22Rv1 (cell line): ENCODE data around the gene MAP1LC3B2.

Source experiments
- H3K27ac ChIP-seq: fragments of 450-650 bp; 2 replicates; pipeline ENCODE4 v1.5.1; 2017
- CTCF ChIP-seq: fragments of 450-650 bp; IDR thresholded peaks from 2 replicates; pipeline ENCODE4 v1.5.1; 2017; ENCODE audit warnings: mild to moderate bottlenecking
- ZFX ChIP-seq: fragments of 450-650 bp; IDR thresholded peaks from 2 replicates; pipeline ENCODE4 v1.6.1; 2017; ENCODE audit warnings: antibody characterized with exemption, borderline replicate concordance

Gene MAP1LC3B2

DNA sequence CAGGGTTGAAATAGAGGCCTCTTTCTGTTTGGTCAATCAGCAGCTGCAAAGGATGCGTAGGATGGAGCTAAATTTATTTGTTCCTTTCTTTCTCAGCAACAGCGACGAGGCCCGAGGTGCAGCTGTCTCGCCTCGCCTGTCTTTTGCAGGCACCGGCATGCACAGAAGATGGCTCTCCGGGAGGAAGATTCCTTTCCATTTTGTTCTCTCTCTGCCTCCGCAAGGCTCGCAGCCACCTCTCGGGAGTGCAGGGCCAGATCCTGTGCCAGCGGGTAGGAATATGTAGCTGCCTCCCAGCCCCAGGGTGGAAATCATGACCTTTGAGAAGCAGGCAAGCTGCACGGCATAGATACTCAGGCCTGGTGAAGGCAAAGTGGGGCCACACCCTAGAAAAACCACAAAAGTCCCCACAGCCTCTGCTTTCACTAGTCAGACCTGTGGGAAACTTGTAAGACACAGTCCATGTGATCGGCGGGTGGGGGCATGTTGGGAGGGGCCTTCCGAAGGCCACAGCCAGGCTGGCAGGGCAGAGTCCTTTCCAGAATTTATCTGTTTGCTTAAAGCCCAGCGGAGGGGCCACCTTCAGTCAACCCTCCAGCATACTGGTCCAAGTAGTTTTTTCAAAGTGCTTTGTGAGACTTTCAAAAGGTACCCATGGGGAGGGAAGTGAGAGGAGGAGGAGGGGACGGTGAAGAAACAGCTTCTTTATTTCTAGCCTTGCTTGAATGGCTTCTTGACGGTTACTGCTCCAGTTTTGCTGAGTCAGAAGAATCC, at the start of gene MAP1LC3B2:
Gene MAP1LC3B2, plus strand, starts transcription at position 220 of the 774 bp plus-strand sequence. CDS start 16,562 bp downstream, outside the sequence.
- no peak for TF ChIP-seq ZFX
- TF ChIP-seq CTCF = no peak
- H3K27ac ChIP-seq = no peak within 1 kb of the TSS

- H3K27ac ChIP-seq = no peak overlapping the region
- TF ChIP-seq ZFX (no peak), CTCF (no peak)
Measured at GRCh38 chr12:116513944-116514343, 45.2 kb upstream of the MAP1LC3B2 start.

DNA sequence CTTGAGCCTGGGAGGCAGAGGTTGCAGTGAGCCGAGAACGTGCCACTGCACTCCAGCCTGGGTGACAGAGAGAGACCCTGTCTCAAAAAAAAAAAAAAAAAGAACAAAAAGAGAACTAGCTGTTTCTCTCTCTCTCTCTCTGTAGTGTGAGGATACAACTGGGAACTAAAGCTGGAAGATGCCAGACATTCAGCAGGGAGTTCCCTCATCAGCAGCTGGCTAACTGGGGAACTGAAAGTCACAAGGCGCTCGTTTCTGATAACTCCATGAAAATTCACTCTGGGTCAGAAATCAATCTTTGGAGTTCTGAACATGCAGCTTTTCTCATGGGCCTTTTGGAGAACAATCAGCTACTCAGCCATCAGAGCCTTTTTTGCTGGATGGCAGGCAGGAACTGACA, 43.5 kb upstream of the MAP1LC3B2 start:
- H3K27ac ChIP-seq = no peak overlapping the region
- TF ChIP-seq CTCF (no peak), ZFX (no peak)

DNA sequence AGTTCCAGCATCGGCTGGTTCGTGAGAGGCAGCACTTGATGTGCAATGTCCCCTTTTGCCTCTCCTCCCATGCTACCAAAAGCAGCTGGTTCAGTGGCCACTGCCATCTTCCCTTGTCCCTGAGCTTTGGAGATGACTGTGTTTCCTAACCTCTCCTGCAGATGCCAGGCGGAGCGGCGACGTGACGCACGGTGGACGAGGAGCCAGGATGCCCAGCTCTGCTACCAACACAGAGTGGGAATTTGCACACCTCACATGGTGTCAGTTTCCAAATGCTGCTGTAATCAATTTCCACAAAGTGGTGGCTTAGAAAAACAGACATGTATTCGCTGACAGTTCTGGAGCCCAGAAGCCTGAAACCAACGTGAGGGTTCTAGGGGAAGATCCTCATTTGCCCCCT, 42.5 kb upstream of the MAP1LC3B2 start:
- no peak for TF ChIP-seq CTCF
- TF ChIP-seq ZFX = no peak
- no peak overlapping the region for H3K27ac ChIP-seq

DNA sequence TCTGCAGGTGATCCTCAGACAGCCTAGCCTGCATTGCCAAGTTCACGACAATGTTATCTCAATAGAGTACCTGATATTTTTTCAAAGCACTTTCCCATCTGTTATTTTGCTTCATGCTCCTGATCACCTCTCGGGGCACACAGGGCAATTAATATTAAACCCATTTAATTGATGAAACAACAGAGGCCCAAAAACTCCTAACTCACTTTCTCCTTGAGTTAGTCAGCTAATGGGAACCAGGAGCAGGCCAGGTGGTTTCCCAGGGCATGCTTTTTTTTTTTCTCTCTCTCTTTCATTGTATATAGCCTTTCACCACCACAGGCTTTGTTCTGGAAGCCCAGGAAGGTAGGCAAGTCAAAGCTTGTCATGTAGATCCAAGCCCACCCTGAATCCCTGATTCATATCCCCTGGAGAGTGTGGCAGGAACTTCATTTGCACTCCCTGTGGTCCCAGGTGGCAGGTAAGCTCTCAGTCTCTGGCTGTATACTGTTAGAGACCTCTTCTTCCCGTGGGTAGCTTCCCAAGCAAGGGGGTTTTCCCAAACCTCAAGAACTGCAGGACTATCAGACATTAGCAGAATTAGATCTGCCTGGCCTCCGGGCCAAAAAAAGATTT, 41.6 kb upstream of the MAP1LC3B2 start:
- H3K27ac ChIP-seq = no peak overlapping the region
- TF ChIP-seq CTCF (no peak), ZFX (no peak)

DNA sequence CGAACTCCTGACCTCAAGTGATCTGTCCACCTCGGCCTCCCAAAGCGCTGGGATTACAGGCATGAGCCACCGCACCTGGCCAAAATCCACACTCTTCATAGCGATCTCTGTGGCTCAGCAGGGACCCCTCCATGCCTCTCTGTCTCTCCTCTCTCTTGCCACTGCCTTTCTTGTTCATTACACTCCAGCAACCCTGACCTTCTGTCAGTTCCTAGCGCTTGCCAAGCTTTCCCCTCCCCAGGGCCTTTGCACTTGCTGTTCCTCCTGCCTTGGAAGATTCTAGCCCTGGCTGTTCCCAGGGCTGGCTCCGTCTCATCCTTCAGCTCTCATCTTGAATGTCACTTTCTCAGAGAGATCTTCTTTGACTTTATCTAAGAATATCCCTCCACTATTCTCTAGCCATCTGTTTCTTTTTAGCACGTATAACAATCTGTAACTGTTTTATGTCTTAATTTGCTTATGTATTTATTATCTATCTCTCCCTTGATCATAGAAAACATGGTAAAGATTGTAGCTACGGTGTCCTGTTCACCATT, 38.9 kb upstream of the MAP1LC3B2 start:
- H3K27ac ChIP-seq = no peak overlapping the region
- TF ChIP-seq CTCF (no peak), ZFX (no peak)
